Erythroblast (primary cell): ENCODE data around the gene SYT15B.
"Not testable (repeated sequence)": the region's sequence is repeated elsewhere in the genome, so short reads cannot be mapped to it uniquely, and the experiment has no call there.

Experiments
- GATA1 ChIP-seq: IDR thresholded peaks from 2 replicates; pipeline ENCODE4 v1.6.1; 2011; ENCODE audit warnings: low read depth, mild to moderate bottlenecking, control low read depth, low read length, moderate library complexity
- POLR2A ChIP-seq: IDR thresholded peaks from 2 replicates; pipeline ENCODE4 v1.6.1; 2011; ENCODE audit warnings: mild to moderate bottlenecking, low read length

DNA sequence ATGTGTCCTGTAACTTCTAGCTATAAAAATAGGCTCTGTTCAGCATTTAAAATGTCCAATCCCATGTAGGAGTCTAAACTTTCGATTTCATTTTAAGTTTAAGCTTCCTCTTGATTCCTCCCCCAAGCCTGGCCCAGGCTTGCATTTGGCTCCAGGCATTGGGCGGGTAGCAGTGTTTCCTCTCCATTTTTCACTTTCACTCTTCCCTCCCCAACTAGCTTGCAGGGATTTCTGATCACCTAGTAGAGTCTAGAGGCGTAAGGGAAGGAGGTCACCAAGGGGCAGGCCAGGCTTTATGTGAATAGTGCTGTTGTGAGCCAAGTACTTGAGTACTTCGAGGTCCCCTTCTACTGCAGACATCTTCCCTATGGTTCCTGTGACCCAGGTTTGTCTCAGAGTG is 18.5 kb downstream of the SYT15B start:
- TF ChIP-seq GATA1, POLR2A: not testable (repeated sequence)
